Hematopoietic multipotent progenitor cell (in vitro differentiated cells): ENCODE data around the gene ROPN1L. TPM values are rescaled to one million over a fixed set of nuclear protein-coding genes. Genes with fewer than 3 reads are reported as not detected.

Source experiments
- small RNA-seq: library from RNA; depleted of rRNA; stranded (forward); fragments of <200 nt; gene quantifications from one replicate; pipeline ENCODE3, GENCODE V24; 2012
- total RNA-seq: library from RNA; depleted of rRNA; stranded (reverse); fragments of >200 nt; gene quantifications from one replicate; pipeline ENCODE4 v1.2.3, GENCODE V29; 2012

ROPN1L gene
- total RNA-seq, 1 donor, result 1.9 TPM

Small RNA genes within 50 kb of the gene (small RNA-seq; reads per million reads assigned to genes)
- gene MIR6131, result not detected

Other genes starting within 250 kb of the ROPN1L start
- gene ATPSCKMT, start 192.0 kb upstream of the ROPN1L start, total RNA-seq, result 8.3 TPM
- 242 TPM for gene CCT5, start 191.6 kb upstream of the ROPN1L start, total RNA-seq
- 14.3 TPM for gene CMBL, start 134.0 kb upstream of the ROPN1L start, total RNA-seq
- 80.0 TPM for gene MARCHF6, start 88.2 kb upstream of the ROPN1L start, total RNA-seq
- 10.8 TPM for gene ANKRD33B, start 122.2 kb downstream of the ROPN1L start, total RNA-seq